ENCODE results near the gene GFER.

The GFER gene

DNA sequence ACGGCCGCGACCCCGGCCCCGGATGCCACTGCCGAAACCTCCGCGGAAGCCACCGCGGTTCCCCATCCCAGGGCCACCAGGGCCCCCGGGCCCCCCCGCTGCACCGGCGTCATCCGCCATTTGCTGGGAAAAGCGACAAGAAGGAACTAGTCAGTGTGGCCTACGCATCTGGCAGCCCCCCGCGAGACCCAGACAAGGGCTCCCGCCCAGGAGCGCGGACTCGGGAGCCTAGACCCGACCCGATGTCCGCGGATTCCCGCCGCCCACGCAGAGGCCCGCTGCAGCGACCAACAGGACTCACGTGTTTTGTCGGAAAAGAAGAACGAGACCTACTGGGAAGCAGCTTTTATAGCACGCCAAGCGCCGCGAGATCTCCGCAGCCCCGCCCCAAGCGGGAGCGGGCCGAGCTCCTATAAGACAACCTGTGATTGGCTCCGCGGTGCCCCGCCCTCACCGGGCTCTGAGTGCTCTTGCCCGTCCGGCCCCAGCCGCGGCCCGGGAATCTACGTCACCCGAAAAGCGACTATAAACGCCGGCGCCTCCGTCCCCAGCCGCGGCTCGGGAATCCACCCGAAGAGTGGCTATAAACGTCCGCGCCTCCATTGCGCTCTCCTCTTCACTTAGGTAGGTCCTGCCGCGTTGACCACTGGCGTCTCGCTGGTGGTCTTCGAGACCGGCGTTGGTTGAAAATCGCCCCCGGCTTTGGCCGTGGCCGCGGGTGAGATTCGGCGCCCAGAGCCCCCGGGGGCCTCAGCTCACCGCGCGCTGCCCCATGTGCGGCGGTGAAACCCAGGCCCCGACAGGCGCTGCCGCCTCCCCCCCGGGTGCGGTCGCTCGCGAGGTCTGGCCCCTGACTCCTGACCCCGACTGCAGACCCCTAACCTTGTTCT is 19.2 kb upstream of the GFER start, which contains the start of gene RPS2 (continued):
- TF ChIP-seq OSR2 (tag by site-specific recombination; IDR thresholded peaks at IDR 0.05) (peak; percentile 31; the same call in 1 of the 2 replicates), TRIM28 (IDR thresholded peaks at IDR 0.05; ENCODE audit: borderline replicate concordance, low read length) (no peak), SP2 (tag by site-specific recombination; IDR thresholded peaks at IDR 0.05) (peak; percentile 93), ZNF302 (tag by site-specific recombination; IDR thresholded peaks at IDR 0.05; ENCODE audit: low read depth) (no peak), ZBTB7A (tag by site-specific recombination; IDR thresholded peaks at IDR 0.05; ENCODE audit: low read depth) (peak; percentile 74; the same call in 1 of the 2 replicates), ZNF785 (tag by site-specific recombination; IDR thresholded peaks at IDR 0.05) (no peak), ZNF202 (tag by site-specific recombination; IDR thresholded peaks at IDR 0.05; ENCODE audit: borderline replicate concordance) (no peak), ZBTB8A (tag by site-specific recombination; IDR thresholded peaks at IDR 0.05) (peak; percentile 46; the same call in 1 of the 2 replicates), ZNF426 (tag by site-specific recombination; IDR thresholded peaks at IDR 0.05) (no peak), GLI2 (tag by site-specific recombination; IDR thresholded peaks at IDR 0.05; ENCODE audit: borderline replicate concordance, low read depth) (no peak), ZNF626 (tag by site-specific recombination; IDR thresholded peaks at IDR 0.05) (no peak), IKZF3 (tag by site-specific recombination; IDR thresholded peaks at IDR 0.05) (0 out of 2 replicates have a peak, but pooled peaks have one; percentile 6), ZFHX2 (tag by site-specific recombination; conservative IDR thresholded peaks at IDR 0.05) (peak; percentile 93), ZFP3 (tag by site-specific recombination; IDR thresholded peaks at IDR 0.05; ENCODE audit: low read depth) (no peak), ZNF555 (tag by site-specific recombination; conservative IDR thresholded peaks at IDR 0.05) (no peak), ZNF677 (tag by site-specific recombination; IDR thresholded peaks at IDR 0.05) (0 out of 2 replicates have a peak, but pooled peaks have one; percentile 9), YY2 (tag by site-specific recombination; IDR thresholded peaks at IDR 0.05) (peak; percentile 77), ZNF670 (tag by site-specific recombination; IDR thresholded peaks at IDR 0.05; ENCODE audit: low read depth) (no peak), PRDM1 (tag by site-specific recombination; IDR thresholded peaks at IDR 0.05) (no peak)
- TF ChIP-seq, protein P1, sequence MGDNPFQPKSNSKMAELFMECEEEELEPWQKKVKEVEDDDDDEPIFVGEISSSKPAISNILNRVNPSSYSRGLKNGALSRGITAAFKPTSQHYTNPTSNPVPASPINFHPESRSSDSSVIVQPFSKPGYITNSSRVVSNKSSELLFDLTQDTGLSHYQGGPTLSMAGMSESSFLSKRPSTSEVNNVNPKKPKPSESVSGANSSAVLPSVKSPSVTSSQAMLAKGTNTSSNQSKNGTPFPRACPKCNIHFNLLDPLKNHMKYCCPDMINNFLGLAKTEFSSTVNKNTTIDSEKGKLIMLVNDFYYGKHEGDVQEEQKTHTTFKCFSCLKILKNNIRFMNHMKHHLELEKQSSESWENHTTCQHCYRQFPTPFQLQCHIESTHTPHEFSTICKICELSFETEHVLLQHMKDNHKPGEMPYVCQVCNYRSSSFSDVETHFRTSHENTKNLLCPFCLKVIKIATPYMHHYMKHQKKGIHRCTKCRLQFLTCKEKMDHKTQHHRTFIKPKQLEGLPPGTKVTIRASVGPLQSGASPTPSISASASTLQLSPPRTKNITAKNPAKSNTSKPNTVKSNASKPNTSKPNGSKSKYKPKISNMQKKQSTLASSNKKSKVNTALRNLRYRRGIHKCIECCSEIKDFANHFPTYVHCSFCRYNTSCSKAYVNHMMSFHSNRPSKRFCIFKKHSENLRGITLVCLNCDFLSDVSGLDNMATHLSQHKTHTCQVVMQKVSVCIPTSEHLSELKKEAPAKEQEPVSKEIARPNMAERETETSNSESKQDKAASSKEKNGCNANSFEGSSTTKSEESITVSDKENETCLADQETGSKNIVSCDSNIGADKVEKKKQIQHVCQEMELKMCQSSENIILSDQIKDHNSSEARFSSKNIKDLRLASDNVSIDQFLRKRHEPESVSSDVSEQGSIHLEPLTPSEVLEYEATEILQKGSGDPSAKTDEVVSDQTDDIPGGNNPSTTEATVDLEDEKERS (tag by site-specific recombination; IDR thresholded peaks at IDR 0.05): no peak
- TF ChIP-seq, protein P2, sequence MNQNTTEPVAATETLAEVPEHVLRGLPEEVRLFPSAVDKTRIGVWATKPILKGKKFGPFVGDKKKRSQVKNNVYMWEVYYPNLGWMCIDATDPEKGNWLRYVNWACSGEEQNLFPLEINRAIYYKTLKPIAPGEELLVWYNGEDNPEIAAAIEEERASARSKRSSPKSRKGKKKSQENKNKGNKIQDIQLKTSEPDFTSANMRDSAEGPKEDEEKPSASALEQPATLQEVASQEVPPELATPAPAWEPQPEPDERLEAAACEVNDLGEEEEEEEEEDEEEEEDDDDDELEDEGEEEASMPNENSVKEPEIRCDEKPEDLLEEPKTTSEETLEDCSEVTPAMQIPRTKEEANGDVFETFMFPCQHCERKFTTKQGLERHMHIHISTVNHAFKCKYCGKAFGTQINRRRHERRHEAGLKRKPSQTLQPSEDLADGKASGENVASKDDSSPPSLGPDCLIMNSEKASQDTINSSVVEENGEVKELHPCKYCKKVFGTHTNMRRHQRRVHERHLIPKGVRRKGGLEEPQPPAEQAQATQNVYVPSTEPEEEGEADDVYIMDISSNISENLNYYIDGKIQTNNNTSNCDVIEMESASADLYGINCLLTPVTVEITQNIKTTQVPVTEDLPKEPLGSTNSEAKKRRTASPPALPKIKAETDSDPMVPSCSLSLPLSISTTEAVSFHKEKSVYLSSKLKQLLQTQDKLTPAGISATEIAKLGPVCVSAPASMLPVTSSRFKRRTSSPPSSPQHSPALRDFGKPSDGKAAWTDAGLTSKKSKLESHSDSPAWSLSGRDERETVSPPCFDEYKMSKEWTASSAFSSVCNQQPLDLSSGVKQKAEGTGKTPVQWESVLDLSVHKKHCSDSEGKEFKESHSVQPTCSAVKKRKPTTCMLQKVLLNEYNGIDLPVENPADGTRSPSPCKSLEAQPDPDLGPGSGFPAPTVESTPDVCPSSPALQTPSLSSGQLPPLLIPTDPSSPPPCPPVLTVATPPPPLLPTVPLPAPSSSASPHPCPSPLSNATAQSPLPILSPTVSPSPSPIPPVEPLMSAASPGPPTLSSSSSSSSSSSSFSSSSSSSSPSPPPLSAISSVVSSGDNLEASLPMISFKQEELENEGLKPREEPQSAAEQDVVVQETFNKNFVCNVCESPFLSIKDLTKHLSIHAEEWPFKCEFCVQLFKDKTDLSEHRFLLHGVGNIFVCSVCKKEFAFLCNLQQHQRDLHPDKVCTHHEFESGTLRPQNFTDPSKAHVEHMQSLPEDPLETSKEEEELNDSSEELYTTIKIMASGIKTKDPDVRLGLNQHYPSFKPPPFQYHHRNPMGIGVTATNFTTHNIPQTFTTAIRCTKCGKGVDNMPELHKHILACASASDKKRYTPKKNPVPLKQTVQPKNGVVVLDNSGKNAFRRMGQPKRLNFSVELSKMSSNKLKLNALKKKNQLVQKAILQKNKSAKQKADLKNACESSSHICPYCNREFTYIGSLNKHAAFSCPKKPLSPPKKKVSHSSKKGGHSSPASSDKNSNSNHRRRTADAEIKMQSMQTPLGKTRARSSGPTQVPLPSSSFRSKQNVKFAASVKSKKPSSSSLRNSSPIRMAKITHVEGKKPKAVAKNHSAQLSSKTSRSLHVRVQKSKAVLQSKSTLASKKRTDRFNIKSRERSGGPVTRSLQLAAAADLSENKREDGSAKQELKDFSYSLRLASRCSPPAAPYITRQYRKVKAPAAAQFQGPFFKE (tag by site-specific recombination; IDR thresholded peaks at IDR 0.05; ENCODE audit: borderline replicate concordance): no peak
- TF ChIP-seq, protein P3, sequence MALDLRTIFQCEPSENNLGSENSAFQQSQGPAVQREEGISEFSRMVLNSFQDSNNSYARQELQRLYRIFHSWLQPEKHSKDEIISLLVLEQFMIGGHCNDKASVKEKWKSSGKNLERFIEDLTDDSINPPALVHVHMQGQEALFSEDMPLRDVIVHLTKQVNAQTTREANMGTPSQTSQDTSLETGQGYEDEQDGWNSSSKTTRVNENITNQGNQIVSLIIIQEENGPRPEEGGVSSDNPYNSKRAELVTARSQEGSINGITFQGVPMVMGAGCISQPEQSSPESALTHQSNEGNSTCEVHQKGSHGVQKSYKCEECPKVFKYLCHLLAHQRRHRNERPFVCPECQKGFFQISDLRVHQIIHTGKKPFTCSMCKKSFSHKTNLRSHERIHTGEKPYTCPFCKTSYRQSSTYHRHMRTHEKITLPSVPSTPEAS (tag by site-specific recombination; IDR thresholded peaks at IDR 0.05): 0 out of 2 replicates have a peak, but pooled peaks have one; percentile 41
- TF ChIP-seq, protein P4, sequence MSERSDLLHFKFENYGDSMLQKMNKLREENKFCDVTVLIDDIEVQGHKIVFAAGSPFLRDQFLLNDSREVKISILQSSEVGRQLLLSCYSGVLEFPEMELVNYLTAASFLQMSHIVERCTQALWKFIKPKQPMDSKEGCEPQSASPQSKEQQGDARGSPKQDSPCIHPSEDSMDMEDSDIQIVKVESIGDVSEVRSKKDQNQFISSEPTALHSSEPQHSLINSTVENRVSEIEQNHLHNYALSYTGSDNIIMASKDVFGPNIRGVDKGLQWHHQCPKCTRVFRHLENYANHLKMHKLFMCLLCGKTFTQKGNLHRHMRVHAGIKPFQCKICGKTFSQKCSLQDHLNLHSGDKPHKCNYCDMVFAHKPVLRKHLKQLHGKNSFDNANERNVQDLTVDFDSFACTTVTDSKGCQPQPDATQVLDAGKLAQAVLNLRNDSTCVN (tag by site-specific recombination; optimal IDR thresholded peaks at IDR 0.05): peak; percentile 76
- TF ChIP-seq, protein P5, sequence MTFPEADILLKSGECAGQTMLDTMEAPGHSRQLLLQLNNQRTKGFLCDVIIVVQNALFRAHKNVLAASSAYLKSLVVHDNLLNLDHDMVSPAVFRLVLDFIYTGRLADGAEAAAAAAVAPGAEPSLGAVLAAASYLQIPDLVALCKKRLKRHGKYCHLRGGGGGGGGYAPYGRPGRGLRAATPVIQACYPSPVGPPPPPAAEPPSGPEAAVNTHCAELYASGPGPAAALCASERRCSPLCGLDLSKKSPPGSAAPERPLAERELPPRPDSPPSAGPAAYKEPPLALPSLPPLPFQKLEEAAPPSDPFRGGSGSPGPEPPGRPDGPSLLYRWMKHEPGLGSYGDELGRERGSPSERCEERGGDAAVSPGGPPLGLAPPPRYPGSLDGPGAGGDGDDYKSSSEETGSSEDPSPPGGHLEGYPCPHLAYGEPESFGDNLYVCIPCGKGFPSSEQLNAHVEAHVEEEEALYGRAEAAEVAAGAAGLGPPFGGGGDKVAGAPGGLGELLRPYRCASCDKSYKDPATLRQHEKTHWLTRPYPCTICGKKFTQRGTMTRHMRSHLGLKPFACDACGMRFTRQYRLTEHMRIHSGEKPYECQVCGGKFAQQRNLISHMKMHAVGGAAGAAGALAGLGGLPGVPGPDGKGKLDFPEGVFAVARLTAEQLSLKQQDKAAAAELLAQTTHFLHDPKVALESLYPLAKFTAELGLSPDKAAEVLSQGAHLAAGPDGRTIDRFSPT (tag by site-specific recombination; IDR thresholded peaks at IDR 0.05): no peak
